Measurements from ENCODE around the gene HOXC4. TPM values are rescaled to one million over a fixed set of nuclear protein-coding genes. Genes with fewer than 3 reads are reported as not detected.
A peak's percentile ranks its signal among the peaks of the same experiment; 100 is the strongest.

Gene HOXC4
- polyA plus RNA-seq, 3 donors: not detected

DNA sequence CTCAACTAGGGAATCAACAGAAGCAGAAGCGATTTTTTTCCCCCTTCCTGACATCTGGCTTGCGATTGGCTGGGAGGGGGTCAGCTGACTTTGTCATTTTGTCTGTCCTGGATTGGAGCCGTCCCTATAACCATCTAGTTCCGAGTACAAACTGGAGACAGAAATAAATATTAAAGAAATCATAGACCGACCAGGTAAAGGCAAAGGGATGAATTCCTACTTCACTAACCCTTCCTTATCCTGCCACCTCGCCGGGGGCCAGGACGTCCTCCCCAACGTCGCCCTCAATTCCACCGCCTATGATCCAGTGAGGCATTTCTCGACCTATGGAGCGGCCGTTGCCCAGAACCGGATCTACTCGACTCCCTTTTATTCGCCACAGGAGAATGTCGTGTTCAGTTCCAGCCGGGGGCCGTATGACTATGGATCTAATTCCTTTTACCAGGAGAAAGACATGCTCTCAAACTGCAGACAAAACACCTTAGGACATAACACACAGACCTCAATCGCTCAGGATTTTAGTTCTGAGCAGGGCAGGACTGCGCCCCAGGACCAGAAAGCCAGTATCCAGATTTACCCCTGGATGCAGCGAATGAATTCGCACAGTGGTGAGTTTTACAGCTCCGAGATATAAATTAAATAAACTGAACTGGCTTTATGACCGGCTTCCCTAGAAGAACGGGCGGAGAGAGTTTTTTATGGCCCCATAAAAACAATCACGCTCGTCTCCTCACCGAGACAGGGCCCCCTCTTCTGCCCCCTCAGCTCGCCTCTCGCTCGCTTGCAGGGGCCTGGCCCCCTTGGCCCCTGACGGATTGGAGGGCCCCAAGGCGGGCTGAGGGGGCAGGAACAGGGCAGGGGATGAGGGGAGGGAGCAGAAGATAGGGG, 25.1 kb upstream of the HOXC4 start, which contains the start of gene HOXC6:
TSS of gene HOXC6 (plus strand) at position 127 of the 888 bp plus-strand sequence. CDS start at position 209, 82 bp downstream.
- intact Hi-C loops (cut with micrococcal nuclease): no loop called here
- peak within 1 kb of the TSS in 1 of 2 donors; percentile 70 for H3K4me3 Mint-ChIP-seq

More for the DNA sequence above, 25.1 kb upstream of the HOXC4 start, which contains the start of gene HOXC6:
- Histone ChIP-seq H3K4me2 (replicated peaks; ENCODE audit: extremely low read depth, low read length, poor library complexity, severe bottlenecking) (no peak within 1 kb of the TSS), H3K79me2 (ENCODE audit: insufficient read depth, low read length) (no peaks in the 10 kb centered on the region), H3K9me3 (replicated peaks in 1 of 2; ENCODE audit: control insufficient read depth in 1 of 2, insufficient read depth in 1 of 2, low read length in 2 of 2) (peaks cover 26 to 46% of the 10 kb centered on the region in 2 donors), H3K4me3 (replicated peaks in 1 of 3; ENCODE audit: low read depth in 2 of 3, low read length in 3 of 3) (no peak within 1 kb of the TSS), H3K36me3 (replicated peaks in 1 of 2; ENCODE audit: control insufficient read depth in 1 of 2, insufficient read depth in 2 of 2, low read length in 2 of 2) (no peaks in the 10 kb centered on the region), H3K4me1 (ENCODE audit: control insufficient read depth in 1 of 2, insufficient read depth in 2 of 2, low read length in 2 of 2) (no peaks in the 10 kb centered on the region), H3K27me3 (ENCODE audit: control insufficient read depth in 2 of 2, insufficient read depth in 2 of 2, low read length in 2 of 2) (peaks cover 88 to 99% of the 10 kb centered on the region in 2 donors), H3K9ac (ENCODE audit: insufficient read depth, low read length, poor library complexity, severe bottlenecking) (no peak within 1 kb of the TSS), H3K27ac (ENCODE audit: low read depth in 1 of 2, low read length in 2 of 2) (no peak within 1 kb of the TSS), H2AFZ (ENCODE audit: insufficient read depth, low read depth, low read length, poor library complexity, severe bottlenecking) (no peak within 1 kb of the TSS), H4K20me1 (ENCODE audit: insufficient read depth, low read length) (no peaks in the 10 kb centered on the region)
- TF ChIP-seq, protein P1, sequence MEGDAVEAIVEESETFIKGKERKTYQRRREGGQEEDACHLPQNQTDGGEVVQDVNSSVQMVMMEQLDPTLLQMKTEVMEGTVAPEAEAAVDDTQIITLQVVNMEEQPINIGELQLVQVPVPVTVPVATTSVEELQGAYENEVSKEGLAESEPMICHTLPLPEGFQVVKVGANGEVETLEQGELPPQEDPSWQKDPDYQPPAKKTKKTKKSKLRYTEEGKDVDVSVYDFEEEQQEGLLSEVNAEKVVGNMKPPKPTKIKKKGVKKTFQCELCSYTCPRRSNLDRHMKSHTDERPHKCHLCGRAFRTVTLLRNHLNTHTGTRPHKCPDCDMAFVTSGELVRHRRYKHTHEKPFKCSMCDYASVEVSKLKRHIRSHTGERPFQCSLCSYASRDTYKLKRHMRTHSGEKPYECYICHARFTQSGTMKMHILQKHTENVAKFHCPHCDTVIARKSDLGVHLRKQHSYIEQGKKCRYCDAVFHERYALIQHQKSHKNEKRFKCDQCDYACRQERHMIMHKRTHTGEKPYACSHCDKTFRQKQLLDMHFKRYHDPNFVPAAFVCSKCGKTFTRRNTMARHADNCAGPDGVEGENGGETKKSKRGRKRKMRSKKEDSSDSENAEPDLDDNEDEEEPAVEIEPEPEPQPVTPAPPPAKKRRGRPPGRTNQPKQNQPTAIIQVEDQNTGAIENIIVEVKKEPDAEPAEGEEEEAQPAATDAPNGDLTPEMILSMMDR (IDR thresholded peaks at IDR 0.05): no peak
- Mint-ChIP-seq H3K27me3 (ENCODE audit: low read depth in 3 of 3) (peaks cover 96 to 99% (median 97%) of the 10 kb centered on the region in 3 donors), H3K36me3 (peaks cover 5 to 22% of the 10 kb centered on the region in 2 donors), H3K9me3 (peaks cover 6 to 32% (median 28%) of the 10 kb centered on the region in 7 donors), H3K4me1 (peaks cover 20% of the 10 kb centered on the region), H3K27ac (peak within 1 kb of the TSS in 1 of 7 donors; percentile 46)
- WGBS (ENCODE audit: insufficient coverage): 12% methylated on average over 23 of the region's 36 CpGs
- no peak for DNase-seq

Data from CD14-positive monocyte (primary cell).